Measurements from ENCODE around the gene TMPRSS9.

The TMPRSS9 gene

DNA sequence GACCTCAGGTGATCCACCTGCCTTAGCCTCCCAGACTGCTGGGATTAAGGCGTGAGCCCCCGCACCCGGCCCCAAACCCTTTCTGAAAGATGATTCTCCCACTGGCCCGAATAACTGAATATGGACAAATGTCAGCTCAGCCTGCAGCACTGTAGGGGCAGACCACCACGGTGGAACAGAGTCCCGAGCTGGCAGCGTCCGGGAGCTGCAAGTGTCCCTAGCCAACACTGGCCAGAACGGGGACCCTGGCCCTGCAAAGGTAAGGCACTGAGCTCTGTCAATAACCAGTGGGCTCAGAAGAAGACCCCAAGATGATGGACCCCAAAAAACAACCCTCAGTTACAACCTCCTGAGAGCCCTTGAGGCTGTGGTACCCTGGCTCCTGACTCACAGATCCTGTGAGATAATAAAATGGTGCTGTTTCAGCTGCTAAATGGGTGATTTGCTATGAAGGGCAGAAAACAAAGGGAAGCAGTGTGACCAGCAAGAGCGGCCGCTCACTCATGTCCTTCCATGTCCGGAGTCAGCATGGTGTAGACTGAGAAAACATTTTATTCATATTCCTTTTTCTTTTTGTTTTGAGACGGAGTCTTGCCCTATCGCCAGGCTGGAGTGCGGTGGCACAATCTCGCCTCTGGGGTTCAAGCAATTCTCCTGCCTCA lies 33.2 kb upstream of the TMPRSS9 start:
- Histone ChIP-seq H3K27ac (ENCODE audit: low read depth, low read length, poor library complexity, severe bottlenecking) (peak overlapping the region; percentile 81), H3K9me2 (ENCODE audit: low read depth, low read length) (no peaks in the 10 kb centered on the region), H3K4me3 (ENCODE audit: low read depth, low read length, poor library complexity, severe bottlenecking) (peak overlapping the region; percentile 98), H3K4me2 (ENCODE audit: low read length) (peak overlapping the region; percentile 98), H3K79me2 (ENCODE audit: insufficient read depth, low read length) (peaks cover 15% of the 10 kb centered on the region), H3F3A (ENCODE audit: insufficient read depth, low read length) (0 out of 2 replicates have a peak, but pooled peaks cover 8% of the 10 kb centered on the region), H3K36me3 (ENCODE audit: insufficient read depth, low read length) (peaks cover 38% of the 10 kb centered on the region; the same call in 1 of the 2 replicates), H3K4me1 (ENCODE audit: insufficient read depth, low read length, severe bottlenecking) (peaks cover 69% of the 10 kb centered on the region), H2AFZ (ENCODE audit: low read length) (no peak overlapping the region), H3K9me3 (ENCODE audit: low read length) (no peaks in the 10 kb centered on the region), H4K20me1 (ENCODE audit: insufficient read depth, low read length) (no peaks in the 10 kb centered on the region), H3K9ac (ENCODE audit: low read length) (peak overlapping the region; percentile 99; the same call in 1 of the 2 replicates), H3K27me3 (ENCODE audit: insufficient read depth, low read length) (no peaks in the 10 kb centered on the region)
- TF ChIP-seq CTCF (IDR thresholded peaks at IDR 0.05; ENCODE audit: low read length), result no peak
- no peak for TF ChIP-seq EZH2 (IDR thresholded peaks at IDR 0.05; ENCODE audit: borderline replicate concordance, low read length)

- Histone ChIP-seq H3K27me3 (ENCODE audit: insufficient read depth, low read length) (no peaks in the 10 kb centered on the region), H3K4me1 (ENCODE audit: insufficient read depth, low read length, severe bottlenecking) (peaks cover 79% of the 10 kb centered on the region), H3K79me2 (ENCODE audit: insufficient read depth, low read length) (peaks cover 15% of the 10 kb centered on the region)
Measured at GRCh38 chr19:2327773-2328400, 32.2 kb upstream of the TMPRSS9 start.

More at GRCh38 chr19:2327773-2328400, 32.2 kb upstream of the TMPRSS9 start:
- Histone ChIP-seq H3K4me3 (ENCODE audit: low read depth, low read length, poor library complexity, severe bottlenecking) (peak overlapping the region; percentile 98), H3K27ac (ENCODE audit: low read depth, low read length, poor library complexity, severe bottlenecking) (peak overlapping the region; percentile 81), H3K4me2 (ENCODE audit: low read length) (peak overlapping the region; percentile 98), H4K20me1 (ENCODE audit: insufficient read depth, low read length) (no peaks in the 10 kb centered on the region), H3F3A (ENCODE audit: insufficient read depth, low read length) (0 out of 2 replicates have a peak, but pooled peaks cover 8% of the 10 kb centered on the region), H3K9me2 (ENCODE audit: low read depth, low read length) (no peaks in the 10 kb centered on the region), H3K9me3 (ENCODE audit: low read length) (no peaks in the 10 kb centered on the region), H3K36me3 (ENCODE audit: insufficient read depth, low read length) (peaks cover 31% of the 10 kb centered on the region; the same call in 1 of the 2 replicates), H3K9ac (ENCODE audit: low read length) (peak overlapping the region; percentile 99), H2AFZ (ENCODE audit: low read length) (no peak overlapping the region)
- TF ChIP-seq CTCF (IDR thresholded peaks at IDR 0.05; ENCODE audit: low read length) (no peak), EZH2 (IDR thresholded peaks at IDR 0.05; ENCODE audit: borderline replicate concordance, low read length) (no peak)
